ENCODE data around the gene TBX4. TPM values are rescaled to one million over a fixed set of nuclear protein-coding genes. Genes with fewer than 3 reads are reported as not detected.

TBX4 gene
- total RNA-seq (2021) = not detected in 2 replicates
- long read RNA-seq = 0 reads

GRCh38 chr17:61452301-61453290, at the start of gene TBX4:
Gene TBX4, plus strand, starts transcription at chr17:61452422. Its CDS starts 4,069 bp downstream, at chr17:61456491.
- no CpG with 5 or more reads among the region's 59 CpGs for WGBS (ENCODE audit: extremely low coverage, insufficient read length, low lambda C conversion rate)
- Histone ChIP-seq H3K4ac (ENCODE audit: low read depth, low read length) (no peak within 1 kb of the TSS), H3K79me2 (ENCODE audit: insufficient read depth, low read length) (no peaks in the 10 kb centered on the region), H3K4me1 (ENCODE audit: insufficient read depth, low read length) (no peaks in the 10 kb centered on the region), H3K23ac (ENCODE audit: insufficient read length, low read depth, low read length) (no peak within 1 kb of the TSS), H2AFZ (ENCODE audit: low read length) (no peak within 1 kb of the TSS), H2BK20ac (ENCODE audit: low read depth, low read length, poor library complexity, severe bottlenecking) (no peak within 1 kb of the TSS), H3K18ac (ENCODE audit: insufficient read length, low read depth, low read length) (no peak within 1 kb of the TSS), H2BK5ac (ENCODE audit: insufficient read length, low read length) (no peak within 1 kb of the TSS), H2BK15ac (ENCODE audit: low read depth, low read length) (no peak within 1 kb of the TSS), H4K20me1 (ENCODE audit: control insufficient read depth, insufficient read depth, insufficient read length) (no peaks in the 10 kb centered on the region), H3K27ac (ENCODE audit: insufficient read length, low read depth, low read length) (no peak within 1 kb of the TSS), H3K9ac (ENCODE audit: extremely low read depth, insufficient read length, low read length) (no peak within 1 kb of the TSS), H3T11ph (ENCODE audit: low read length) (no peak within 1 kb of the TSS), H2BK120ac (ENCODE audit: low read depth, low read length, poor library complexity, severe bottlenecking) (no peak within 1 kb of the TSS), H3K14ac (ENCODE audit: insufficient read depth, low read length) (no peak within 1 kb of the TSS), H3K23me2 (ENCODE audit: insufficient read length, low read depth, low read length, poor library complexity, severe bottlenecking) (peaks cover 13% of the 10 kb centered on the region), H3K4me2 (ENCODE audit: insufficient read depth, insufficient read length, low read length) (peak within 1 kb of the TSS; percentile 29), H4K5ac (ENCODE audit: insufficient read length, low read depth, low read length) (no peak within 1 kb of the TSS), H4K91ac (ENCODE audit: insufficient read length, low read depth, low read length) (no peak within 1 kb of the TSS), H3K56ac (ENCODE audit: insufficient read length, low read depth, low read length) (no peak within 1 kb of the TSS), H4K8ac (replicated peaks; ENCODE audit: insufficient read length, low read depth, low read length) (no peak within 1 kb of the TSS), H3K9me3 (ENCODE audit: control insufficient read depth, low read depth, low read length) (no peaks in the 10 kb centered on the region), H2AK5ac (ENCODE audit: insufficient read length, low read length) (no peak within 1 kb of the TSS), H2BK12ac (ENCODE audit: insufficient read length, low read depth, low read length) (no peak within 1 kb of the TSS), H3K79me1 (ENCODE audit: insufficient read depth, low read depth, low read length, poor library complexity, severe bottlenecking) (no peaks in the 10 kb centered on the region), H3K27me3 (ENCODE audit: insufficient read depth, low read length) (peaks cover 73% of the 10 kb centered on the region)
- DNase-seq = peak; percentile 76
- Mint-ChIP-seq H3K27ac (no peak within 1 kb of the TSS), H3K36me3 (ENCODE audit: insufficient read depth in 1 of 3, low read depth in 3 of 3) (peaks cover 0 to 2% (median 0%) of the 10 kb centered on the region in 3 experiments; a peak in 1 of 7 replicates), H3K27me3 (ENCODE audit: low read depth) (peaks cover 98% of the 10 kb centered on the region), H3K9me3 (peaks cover 7% of the 10 kb centered on the region in 2 experiments; a peak in 4 of 5 replicates), H3K4me3 (peak within 1 kb of the TSS; percentile 53 to 80), H3K4me1 (peaks cover 17 to 35% of the 10 kb centered on the region in 2 experiments)
- TF ChIP-seq, protein P1, sequence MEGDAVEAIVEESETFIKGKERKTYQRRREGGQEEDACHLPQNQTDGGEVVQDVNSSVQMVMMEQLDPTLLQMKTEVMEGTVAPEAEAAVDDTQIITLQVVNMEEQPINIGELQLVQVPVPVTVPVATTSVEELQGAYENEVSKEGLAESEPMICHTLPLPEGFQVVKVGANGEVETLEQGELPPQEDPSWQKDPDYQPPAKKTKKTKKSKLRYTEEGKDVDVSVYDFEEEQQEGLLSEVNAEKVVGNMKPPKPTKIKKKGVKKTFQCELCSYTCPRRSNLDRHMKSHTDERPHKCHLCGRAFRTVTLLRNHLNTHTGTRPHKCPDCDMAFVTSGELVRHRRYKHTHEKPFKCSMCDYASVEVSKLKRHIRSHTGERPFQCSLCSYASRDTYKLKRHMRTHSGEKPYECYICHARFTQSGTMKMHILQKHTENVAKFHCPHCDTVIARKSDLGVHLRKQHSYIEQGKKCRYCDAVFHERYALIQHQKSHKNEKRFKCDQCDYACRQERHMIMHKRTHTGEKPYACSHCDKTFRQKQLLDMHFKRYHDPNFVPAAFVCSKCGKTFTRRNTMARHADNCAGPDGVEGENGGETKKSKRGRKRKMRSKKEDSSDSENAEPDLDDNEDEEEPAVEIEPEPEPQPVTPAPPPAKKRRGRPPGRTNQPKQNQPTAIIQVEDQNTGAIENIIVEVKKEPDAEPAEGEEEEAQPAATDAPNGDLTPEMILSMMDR (conservative IDR thresholded peaks at IDR 0.05) = no peak

Measured in H9 (cell line).